ENCODE measurements around the gene TYRO3.
A peak's percentile ranks its signal among the peaks of the same experiment; 100 is the strongest.
"Not testable (repeated sequence)": the region's sequence is repeated elsewhere in the genome, so short reads cannot be mapped to it uniquely, and the experiment has no call there.

TYRO3 gene

DNA sequence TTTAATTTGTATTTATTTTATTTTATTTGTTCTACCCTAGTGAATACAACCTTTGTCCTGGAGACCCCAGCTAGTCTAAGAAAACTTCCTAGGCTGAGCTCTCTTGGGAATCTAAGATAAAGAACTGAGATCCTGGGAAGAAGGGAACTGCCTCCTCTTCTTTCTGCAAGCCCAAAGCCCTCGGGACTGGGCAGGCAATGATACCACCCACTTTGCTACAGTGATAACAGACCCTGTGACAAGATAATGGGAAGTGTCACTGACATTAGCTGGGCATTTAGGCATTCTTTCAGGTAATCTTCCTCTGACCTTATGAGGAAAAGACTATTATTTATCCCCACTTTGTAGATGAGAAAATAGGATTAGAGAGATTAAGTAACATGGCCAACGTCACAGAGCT lies 15.1 kb downstream of the TYRO3 start:
- no peak for DNase-seq (ENCODE audit: low read depth)

DNA sequence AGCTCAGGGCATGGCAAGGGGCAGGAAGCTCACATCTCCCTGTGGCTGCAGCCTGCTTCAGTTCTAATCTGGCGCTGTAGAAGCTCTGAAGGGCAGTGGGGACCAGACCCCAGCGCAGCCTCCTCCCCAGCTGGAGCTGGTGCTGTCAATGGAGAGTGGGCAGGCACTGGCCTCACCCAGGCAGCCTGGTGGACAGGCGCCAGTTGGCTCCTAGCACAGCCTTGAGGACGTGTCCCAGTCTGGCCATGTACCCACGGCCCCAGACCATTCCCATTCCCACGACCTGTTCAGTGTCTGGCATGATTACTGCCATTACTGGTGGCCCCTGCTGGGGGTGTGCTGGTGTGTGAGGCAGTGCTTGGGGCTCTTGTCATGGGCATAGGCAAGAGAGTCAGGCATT lies 16.3 kb downstream of the TYRO3 start:
- no peak for DNase-seq (ENCODE audit: low read depth)

GRCh38 chr15:41577863-41578735 lies 19.1 kb downstream of the TYRO3 start:
- no peak for DNase-seq (ENCODE audit: low read depth)

DNA sequence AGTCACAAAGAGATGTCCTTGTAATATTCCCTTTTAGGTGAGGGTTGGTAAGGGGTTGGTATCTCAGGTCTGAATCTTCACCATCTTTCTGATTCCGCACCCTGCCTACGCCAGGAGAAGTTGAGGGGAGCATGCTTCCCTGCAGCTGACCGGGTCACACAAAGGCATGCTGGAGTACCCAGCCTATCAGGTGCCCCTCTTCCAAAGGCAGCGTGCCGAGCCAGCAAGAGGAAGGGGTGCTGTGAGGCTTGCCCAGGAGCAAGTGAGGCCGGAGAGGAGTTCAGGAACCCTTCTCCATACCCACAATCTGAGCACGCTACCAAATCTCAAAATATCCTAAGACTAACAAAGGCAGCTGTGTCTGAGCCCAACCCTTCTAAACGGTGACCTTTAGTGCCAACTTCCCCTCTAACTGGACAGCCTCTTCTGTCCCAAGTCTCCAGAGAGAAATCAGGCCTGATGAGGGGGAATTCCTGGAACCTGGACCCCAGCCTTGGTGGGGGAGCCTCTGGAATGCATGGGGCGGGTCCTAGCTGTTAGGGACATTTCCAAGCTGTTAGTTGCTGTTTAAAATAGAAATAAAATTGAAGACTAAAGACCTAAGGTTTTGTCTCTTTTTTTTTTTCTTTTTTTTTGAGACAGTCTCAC lies 19.8 kb downstream of the TYRO3 start:
- no peak for DNase-seq (ENCODE audit: low read depth)

GRCh38 chr15:41581110-41581509 lies 22.1 kb downstream of the TYRO3 start:
- DNase-seq (ENCODE audit: low read depth) = peak; percentile 35

DNA sequence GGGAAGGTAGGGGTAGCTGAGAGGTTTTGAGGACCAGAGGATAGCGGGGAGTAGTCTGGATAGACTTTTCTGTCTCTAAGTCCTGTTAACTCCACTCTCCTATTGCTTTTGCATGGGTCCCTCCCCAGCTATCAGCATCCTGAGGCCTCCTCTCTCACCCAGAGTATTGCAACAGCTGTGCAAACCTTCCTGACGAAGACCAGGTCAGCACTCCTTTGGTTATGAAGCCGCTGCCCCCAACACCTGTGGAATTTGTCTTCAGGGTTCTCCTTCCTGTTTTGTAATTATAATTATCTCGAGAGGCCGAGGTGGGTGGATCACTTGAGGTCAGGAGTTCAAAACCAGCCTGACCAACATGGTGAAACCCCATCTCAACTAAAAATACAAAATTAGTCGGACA lies 24.8 kb downstream of the TYRO3 start:
- DNase-seq (ENCODE audit: low read depth) = peak; percentile 53

DNA sequence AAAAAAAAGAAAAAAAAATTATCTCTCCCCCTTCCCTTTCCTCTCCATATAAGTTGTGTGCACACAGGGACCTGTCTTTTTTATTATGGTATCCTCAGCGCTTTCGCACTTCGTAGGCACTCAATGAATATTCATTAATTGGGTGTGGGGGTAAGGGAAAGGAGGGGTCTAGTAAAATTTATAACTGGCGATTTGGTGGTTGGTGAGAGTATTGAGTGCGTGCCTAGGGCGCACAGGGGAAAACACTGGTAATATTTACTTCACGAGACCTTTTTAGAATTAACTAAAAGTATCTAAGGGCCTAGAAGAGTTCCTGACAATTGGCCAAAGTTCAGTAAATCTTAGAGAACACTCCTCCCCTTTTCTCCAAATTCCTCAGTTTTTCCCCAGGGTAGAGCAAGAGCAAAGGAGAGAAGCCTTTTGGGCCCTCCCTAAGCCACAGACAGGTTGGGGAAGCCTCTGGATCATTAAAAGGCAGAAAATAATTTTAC lies 25.7 kb downstream of the TYRO3 start:
- no peak for DNase-seq (ENCODE audit: low read depth)

GRCh38 chr15:41585127-41586047 lies 26.4 kb downstream of the TYRO3 start:
- DNase-seq (ENCODE audit: low read depth) = peak; percentile 54

DNA sequence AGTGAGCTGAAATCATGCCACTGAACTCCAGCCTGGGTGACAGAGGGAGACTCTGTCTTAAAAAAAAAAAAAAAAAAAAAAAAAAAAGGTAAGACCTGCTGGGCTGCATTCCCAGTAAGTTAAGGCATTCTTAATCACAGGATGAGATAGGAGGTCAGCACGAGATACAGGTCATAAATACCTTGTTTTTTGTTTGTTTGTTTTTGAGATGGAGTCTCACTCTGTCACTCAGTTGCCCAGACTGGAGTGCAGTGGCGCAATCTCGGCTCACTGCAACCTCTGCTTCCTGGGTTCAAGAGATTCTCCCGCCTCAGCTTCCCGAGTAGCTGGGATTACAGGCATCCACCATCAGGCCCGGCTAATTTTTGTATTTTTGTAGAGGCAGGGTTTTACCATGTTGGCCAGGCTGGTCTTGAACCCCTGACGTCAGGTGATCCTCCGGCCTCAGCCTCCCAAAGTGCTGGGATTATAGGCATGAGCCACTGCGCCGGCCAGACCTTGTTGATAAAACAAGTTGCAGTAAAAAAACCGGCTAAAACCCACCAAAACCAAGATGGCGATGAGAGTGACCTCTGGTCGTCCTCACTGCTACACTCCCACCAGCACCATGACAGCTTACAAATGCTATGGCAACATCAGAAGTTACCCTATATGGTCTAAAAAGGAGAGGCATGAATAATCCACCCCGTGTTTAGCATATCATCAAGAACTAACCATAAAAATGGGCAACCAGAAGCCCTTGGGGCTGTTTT lies 27.7 kb downstream of the TYRO3 start:
- DNase-seq (ENCODE audit: low read depth) = not testable (repeated sequence)

- DNase-seq (ENCODE audit: low read depth) = not testable (repeated sequence)
These were observed 30.0 kb downstream of the TYRO3 start for GRCh38 chr15:41589018-41589417.

DNA sequence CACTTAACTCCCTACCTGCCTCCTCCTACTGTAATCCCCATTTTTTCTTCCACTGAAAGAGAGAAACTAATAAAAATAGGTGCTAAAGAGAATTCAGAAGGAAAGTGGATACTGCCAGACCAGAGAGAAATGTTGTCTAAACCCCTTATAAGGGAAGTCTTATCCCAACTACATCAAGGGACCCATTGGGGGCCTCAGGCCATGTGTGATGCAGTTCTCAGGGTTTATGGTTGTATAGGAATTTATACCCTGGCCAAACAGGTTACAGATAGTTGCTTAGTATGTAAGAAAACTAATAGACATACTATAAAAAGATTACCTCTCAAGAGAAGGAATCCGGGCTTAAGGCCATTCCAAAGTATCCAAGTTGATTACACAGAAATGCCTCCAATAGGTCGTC lies 30.6 kb downstream of the TYRO3 start:
- DNase-seq (ENCODE audit: low read depth) = not testable (repeated sequence)

DNA sequence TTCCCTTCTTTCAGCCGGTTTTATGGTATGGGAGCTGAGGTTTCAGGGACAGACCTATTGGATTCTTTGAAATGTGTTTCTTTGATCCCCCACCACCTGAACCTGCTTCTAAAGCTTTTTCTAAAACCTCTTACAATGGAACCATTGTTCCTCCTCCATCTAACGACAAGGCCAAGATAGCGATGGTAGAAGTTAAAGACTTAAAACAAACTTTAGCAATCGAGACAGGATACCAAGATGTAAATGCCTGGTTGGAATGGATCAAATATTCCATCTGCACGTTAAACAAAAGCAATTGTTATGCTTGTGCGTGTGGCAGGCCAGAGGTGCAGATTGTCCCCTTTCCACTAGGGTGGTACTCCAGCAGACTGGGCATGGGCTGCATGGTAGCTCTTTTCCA lies 32.2 kb downstream of the TYRO3 start:
- not testable (repeated sequence) for DNase-seq (ENCODE audit: low read depth)

- DNase-seq (ENCODE audit: low read depth) = not testable (repeated sequence)
These were observed 33.7 kb downstream of the TYRO3 start for GRCh38 chr15:41592718-41593117.

- no peak for DNase-seq (ENCODE audit: low read depth)
These were observed 36.1 kb downstream of the TYRO3 start for GRCh38 chr15:41594801-41595746.

GRCh38 chr15:41596972-41597371 lies 38.0 kb downstream of the TYRO3 start:
- DNase-seq (ENCODE audit: low read depth) = no peak

DNA sequence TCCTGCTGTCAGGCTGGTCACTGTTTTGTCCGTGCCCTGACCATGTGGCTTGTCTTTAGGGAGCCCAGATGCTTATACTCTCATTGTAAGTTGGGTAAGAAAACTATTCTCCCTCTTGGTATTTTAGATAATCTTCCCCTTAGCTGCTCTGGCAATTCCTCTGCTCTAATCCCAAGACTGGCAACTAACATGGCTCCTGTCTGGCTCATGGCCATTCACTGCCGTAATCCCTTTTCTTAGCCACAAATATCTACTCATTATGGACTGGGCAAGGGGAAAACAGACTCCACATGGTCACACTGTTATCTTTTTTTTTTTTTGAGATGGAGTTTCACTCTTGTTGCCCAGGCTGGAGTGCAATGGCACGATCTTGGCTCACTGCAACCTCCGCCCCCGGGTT lies 38.8 kb downstream of the TYRO3 start:
- no peak for DNase-seq (ENCODE audit: low read depth)

DNA sequence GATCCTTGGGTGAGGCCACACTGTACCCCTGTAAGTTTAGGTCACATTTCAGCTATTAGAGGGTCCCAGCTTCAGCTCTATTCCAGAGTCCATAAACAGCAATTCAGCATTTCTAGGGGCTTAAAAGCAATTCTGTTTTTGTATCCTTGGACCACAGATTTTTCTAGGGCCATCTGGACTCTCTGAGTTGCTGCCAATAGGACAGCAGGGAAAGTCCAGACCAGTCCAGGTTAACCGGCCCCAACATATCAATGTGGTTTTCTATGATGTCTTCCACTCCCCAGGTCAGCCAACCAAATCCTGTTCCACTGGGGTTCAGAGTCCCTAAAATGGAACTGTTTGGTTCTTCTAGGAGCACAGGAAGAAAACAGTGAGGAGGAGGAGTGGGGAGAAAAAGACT lies 40.0 kb downstream of the TYRO3 start:
- DNase-seq (ENCODE audit: low read depth) = no peak

GRCh38 chr15:41603411-41603935 lies 44.5 kb downstream of the TYRO3 start:
- no peak for DNase-seq (ENCODE audit: low read depth)

DNA sequence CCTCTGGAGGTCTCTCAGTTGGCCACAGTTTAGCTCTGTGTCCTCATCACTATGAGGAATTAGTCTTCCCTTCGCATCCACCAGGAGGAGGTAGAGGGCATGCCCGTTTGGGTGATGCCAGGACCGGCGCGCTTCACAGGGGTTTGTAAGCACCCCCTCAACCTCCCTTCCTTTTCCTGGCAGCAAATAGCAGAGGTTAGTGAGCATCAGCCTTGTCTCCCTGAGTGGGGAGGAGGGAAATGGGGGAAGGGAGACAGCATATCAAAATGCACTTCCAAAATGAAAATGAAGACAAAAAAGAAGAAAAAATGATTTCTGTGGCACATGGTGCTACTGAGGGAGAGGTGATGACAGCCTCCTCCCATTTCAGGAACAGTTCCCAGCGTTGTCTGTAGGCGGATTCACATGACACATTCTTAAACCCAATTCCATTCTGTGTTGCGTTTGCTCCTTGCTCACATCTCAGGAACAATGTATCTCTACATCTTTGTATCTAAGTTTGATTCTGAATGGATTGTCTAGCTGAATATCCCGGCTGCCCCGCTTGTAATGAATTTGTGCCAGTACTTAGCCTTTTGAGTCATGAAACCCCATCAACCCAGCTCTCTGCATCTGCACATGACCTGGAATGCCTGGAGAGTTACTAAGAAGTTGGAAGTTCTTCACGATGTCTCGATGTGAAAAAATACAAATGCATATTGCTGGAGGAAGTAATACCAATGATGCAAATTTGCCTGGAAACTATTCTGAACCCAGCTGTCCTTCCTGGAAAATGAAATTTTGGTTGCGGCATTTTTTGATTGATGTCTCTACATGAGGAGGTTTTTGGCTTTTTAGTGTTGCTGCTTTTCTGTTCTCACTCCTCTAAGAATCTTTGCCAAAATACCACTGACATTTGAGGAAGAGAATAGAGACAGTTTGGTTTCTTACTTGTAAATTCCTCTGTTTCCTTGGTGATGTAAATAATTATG lies 45.2 kb downstream of the TYRO3 start:
- peak; percentile 86 for DNase-seq (ENCODE audit: low read depth)

Measured in amniotic epithelial cell (primary cell).